Endothelial cell of umbilical vein (primary cell): ENCODE data around the gene SDC3. TPM values are rescaled to one million over a fixed set of nuclear protein-coding genes. Genes with fewer than 3 reads are reported as not detected.

ENCODE experiments used
- BruUV-seq: library from RNA; stranded (reverse); fragments of 400-500 nt; replicated peaks from 2 replicates; lab custom pipeline; 2021; lab: Mats Ljungman, UMichigan
- CTCF ChIA-PET: fragments of 300-600, 350-600 bp; sonication (Branson Sonifier 250); formaldehyde crosslinking; loops from one replicate; lab custom pipeline; 2021; ENCODE audit warnings: antibody characterized with exemption, inconsistent platforms; lab: Charles Lee
- POLR2A ChIA-PET: fragments of 300-600, 350-600 bp; sonication (Branson Sonifier 250); formaldehyde crosslinking; loops from one replicate; lab custom pipeline; 2021; ENCODE audit warnings: antibody characterized with exemption, inconsistent platforms; lab: Charles Lee
- DNase-seq: peaks from one replicate; pipeline ENCODE4 v3.0.0-alpha.2; 2011; ENCODE audit warnings: low read depth, low spot score
- FAIRE-seq: peaks from 2 replicates; lab custom pipeline; 2011; peaks lifted over from hg19 to GRCh38; lab: Jason Lieb, UNC
- H2AFZ ChIP-seq: 2 replicates; pipeline ENCODE4 v1.6.0; 2012; ENCODE audit warnings: low read depth, low read length, control low read depth, inconsistent platforms
- H3K27ac ChIP-seq: 2 replicates; pipeline ENCODE4 v1.5.1; 2011; ENCODE audit warnings: low read depth, mild to moderate bottlenecking, control low read depth, low read length, moderate library complexity; ENCODE audit not compliant: insufficient read depth
- H3K27me3 ChIP-seq, 2 experiments: 2 replicates each; pipeline versions ENCODE4 v1.6.0 to v1.6.1; 2011; ENCODE audit warnings: low read length in 2 of 2, mixed read lengths in 1 of 2; ENCODE audit not compliant: control insufficient read depth in 2 of 2, insufficient read depth in 2 of 2
- H3K36me3 ChIP-seq, 2 experiments: 2 replicates in 1 of 2; 3 replicates in 1 of 2; pipeline ENCODE4 v1.5.1; 2011; ENCODE audit warnings: low read length in 2 of 2, mild to moderate bottlenecking in 1 of 2, moderate library complexity in 1 of 2; ENCODE audit not compliant: control insufficient read depth in 2 of 2, insufficient read depth in 2 of 2; ENCODE audit errors: extremely low read depth in 1 of 2
- H3K4me1 ChIP-seq: 3 replicates; pipeline ENCODE4 v1.5.1; 2011; ENCODE audit warnings: mild to moderate bottlenecking, low read length; ENCODE audit not compliant: control insufficient read depth, insufficient read depth; ENCODE audit errors: extremely low read depth
- H3K4me2 ChIP-seq: 2 replicates; pipeline ENCODE4 v1.6.1; 2011; ENCODE audit warnings: low read length, control low read depth, mixed read lengths; ENCODE audit not compliant: insufficient read depth
- H3K4me3 ChIP-seq, 3 experiments: fragments of 200-600 bp in 1 of 3; sonication (generic), shearing (Covaris generic) in 1 of 3; replicated peaks in 1 of 3; 2 replicates each; pipeline ENCODE4 v1.5.1; 2011 to 2016; ENCODE audit warnings: control low read depth in 3 of 3, low read length in 3 of 3, mild to moderate bottlenecking in 2 of 3, inconsistent platforms in 1 of 3, low read depth in 1 of 3, moderate library complexity in 1 of 3; ENCODE audit not compliant: insufficient read depth in 1 of 3
- H3K79me2 ChIP-seq: 2 replicates; pipeline ENCODE4 v1.6.0; 2012; ENCODE audit warnings: low read length, inconsistent platforms; ENCODE audit not compliant: control insufficient read depth, insufficient read depth
- H3K9ac ChIP-seq: replicated peaks from 2 replicates; pipeline ENCODE3; 2011; ENCODE audit warnings: low read length, control low read depth; ENCODE audit not compliant: insufficient read depth; ENCODE audit errors: extremely low read depth
- H3K9me1 ChIP-seq: replicated peaks from 3 replicates; pipeline ENCODE4 v1.6.0; 2011; ENCODE audit warnings: mild to moderate bottlenecking, low read length; ENCODE audit not compliant: control insufficient read depth, insufficient read depth; ENCODE audit errors: extremely low read depth
- H3K9me3 ChIP-seq: replicated peaks from 2 replicates; pipeline ENCODE4 v1.5.1; 2012; ENCODE audit warnings: low read length, inconsistent platforms; ENCODE audit not compliant: control insufficient read depth, insufficient read depth
- H4K20me1 ChIP-seq: replicated peaks from 2 replicates; pipeline ENCODE3; 2011; ENCODE audit warnings: mild to moderate bottlenecking, low read length; ENCODE audit not compliant: control insufficient read depth, insufficient read depth; ENCODE audit errors: extremely low read depth
- EZH2 ChIP-seq: IDR thresholded peaks from 2 replicates; pipeline ENCODE4 v1.6.1; 2012; ENCODE audit warnings: borderline replicate concordance, low read depth, mild to moderate bottlenecking, moderate library complexity, low read length, inconsistent platforms; ENCODE audit not compliant: severe bottlenecking
- FOS ChIP-seq: IDR thresholded peaks from 2 replicates; pipeline ENCODE4 v1.6.1; 2011; ENCODE audit warnings: mild to moderate bottlenecking, low read length, moderate library complexity, borderline replicate concordance; ENCODE audit not compliant: insufficient read depth
- GATA2 ChIP-seq: IDR thresholded peaks from 2 replicates; pipeline ENCODE4 v1.7.0; 2011; ENCODE audit warnings: low read depth, mild to moderate bottlenecking, moderate library complexity, mixed read lengths, low read length; ENCODE audit not compliant: insufficient read length, insufficient read depth
- JUN ChIP-seq: IDR thresholded peaks from 2 replicates; pipeline ENCODE4 v1.6.1; 2011; ENCODE audit warnings: borderline replicate concordance, low read depth; ENCODE audit not compliant: insufficient read length, insufficient read depth
- MAX ChIP-seq: IDR thresholded peaks from 2 replicates; pipeline ENCODE4 v1.6.1; 2011; ENCODE audit not compliant: insufficient read depth, insufficient read length
- MYC ChIP-seq: IDR thresholded peaks from one replicate; pipeline ENCODE4 v1.6.1; 2011; ENCODE audit warnings: mild to moderate bottlenecking, low read depth, low read length
- POLR2A ChIP-seq: IDR thresholded peaks from 2 replicates; pipeline ENCODE4 v1.6.1; 2012; ENCODE audit warnings: low read depth, mild to moderate bottlenecking, control low read depth, low read length
- POLR2AphosphoS5 ChIP-seq: IDR thresholded peaks from 2 replicates; pipeline ENCODE4 v1.6.1; 2012; ENCODE audit warnings: low read depth, mild to moderate bottlenecking, control low read depth, low read length, moderate library complexity; ENCODE audit not compliant: insufficient read depth
- dilution Hi-C: fragments of 300-500 bp; cut with MboI; formaldehyde crosslinking; loops from one replicate; pipeline ENCODE4 v1.15.0; 2019; ENCODE audit warnings: low sequenced_read_pairs; ENCODE audit not compliant: extremely low pct_ligation_motif_present
- intact Hi-C: fragments of 100-400 bp; cut with micrococcal nuclease; formaldehyde crosslinking; loops from one replicate; pipeline ENCODE4 v1.10.0; 2022
- polyA plus RNA-seq, 4 experiments: library from polyadenylated mRNA; depleted of rRNA in 3 of 4; stranded (reverse) in 3 of 4; unstranded in 1 of 4; fragments of >200 nt; gene quantifications; 2 replicates each; pipeline versions ENCODE4 v1.2.1 to v1.2.3, GENCODE V29; 2011 to 2012; ENCODE audit warnings: missing spikeins in 1 of 4
- total RNA-seq: library from RNA; stranded (reverse); gene quantifications from 2 replicates; pipeline ENCODE4 v1.2.3, GENCODE V29; 2021
- TF ChIP-seq, protein P1 (sequence below), 2 donors: IDR thresholded peaks; 1 replicate in 1 of 2; 2 replicates in 1 of 2; pipeline ENCODE4 v1.5.1; 2011; ENCODE audit warnings: low read length in 2 of 2, mild to moderate bottlenecking in 2 of 2, moderate library complexity in 2 of 2, control low read depth in 1 of 2, inconsistent platforms in 1 of 2, low read depth in 1 of 2; ENCODE audit not compliant: insufficient read depth in 1 of 2; ENCODE audit errors: extremely low read depth in 1 of 2

SDC3 gene
- total and polyA plus RNA-seq, 2 donors (not counting 3 experiments of a cell fraction or from before 2014, with no cell fraction given), result 7.1 to 25.9 TPM

- DNase-seq, result no peak
- peaks cover 8 to 9% of the 10 kb centered on the region in 2 experiments for H3K27me3 ChIP-seq
- no TSS peak for BruUV-seq
- H3K4me3 ChIP-seq, result no peak overlapping the region
- no peaks in the 10 kb centered on the region for H3K9me1 ChIP-seq
- peaks cover 3% of the 10 kb centered on the region for H3K4me1 ChIP-seq
- H4K20me1 ChIP-seq, result no peaks in the 10 kb centered on the region
- intact Hi-C loops, result no loop called here
- H2AFZ ChIP-seq, result no peak overlapping the region
- H3K79me2 ChIP-seq, result no peaks in the 10 kb centered on the region
- H3K36me3 ChIP-seq, result no peaks in the 10 kb centered on the region
- POLR2A ChIA-PET, result no interaction called here
- FAIRE-seq, result no peak
- no peaks in the 10 kb centered on the region for H3K9me3 ChIP-seq
- no peak overlapping the region for H3K27ac ChIP-seq
- TF ChIP-seq GATA2, result no peak
- no peak for TF ChIP-seq POLR2A
- TF ChIP-seq MAX, result no peak
- TF ChIP-seq POLR2AphosphoS5, result no peak
- TF ChIP-seq, protein P1, sequence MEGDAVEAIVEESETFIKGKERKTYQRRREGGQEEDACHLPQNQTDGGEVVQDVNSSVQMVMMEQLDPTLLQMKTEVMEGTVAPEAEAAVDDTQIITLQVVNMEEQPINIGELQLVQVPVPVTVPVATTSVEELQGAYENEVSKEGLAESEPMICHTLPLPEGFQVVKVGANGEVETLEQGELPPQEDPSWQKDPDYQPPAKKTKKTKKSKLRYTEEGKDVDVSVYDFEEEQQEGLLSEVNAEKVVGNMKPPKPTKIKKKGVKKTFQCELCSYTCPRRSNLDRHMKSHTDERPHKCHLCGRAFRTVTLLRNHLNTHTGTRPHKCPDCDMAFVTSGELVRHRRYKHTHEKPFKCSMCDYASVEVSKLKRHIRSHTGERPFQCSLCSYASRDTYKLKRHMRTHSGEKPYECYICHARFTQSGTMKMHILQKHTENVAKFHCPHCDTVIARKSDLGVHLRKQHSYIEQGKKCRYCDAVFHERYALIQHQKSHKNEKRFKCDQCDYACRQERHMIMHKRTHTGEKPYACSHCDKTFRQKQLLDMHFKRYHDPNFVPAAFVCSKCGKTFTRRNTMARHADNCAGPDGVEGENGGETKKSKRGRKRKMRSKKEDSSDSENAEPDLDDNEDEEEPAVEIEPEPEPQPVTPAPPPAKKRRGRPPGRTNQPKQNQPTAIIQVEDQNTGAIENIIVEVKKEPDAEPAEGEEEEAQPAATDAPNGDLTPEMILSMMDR (IDR thresholded peaks at IDR 0.05; ENCODE audit: extremely low read depth in 1 of 2, insufficient read depth in 1 of 2, low read depth in 1 of 2, low read length in 2 of 2), result no peak
- TF ChIP-seq JUN, result no peak
- no peak for TF ChIP-seq MYC
- no peak for TF ChIP-seq FOS
- TF ChIP-seq EZH2, result no peak
- H3K4me2 ChIP-seq, result no peak overlapping the region
- dilution Hi-C loops, result no loop called here
- CTCF ChIA-PET, result interaction anchor here (1.2 to 4.1 kb wide), 2 partner anchors 10 to 55 kb away, joined by 4 to 32 read pairs; no protein-coding TSS in a partner anchor
- no peak overlapping the region for H3K9ac ChIP-seq
Observed at GRCh38 chr1:30857062-30857461, 51.5 kb downstream of the SDC3 start.
